H1 (cell line): ENCODE measurements around the gene ZNRF2. TPM values are rescaled to one million over a fixed set of nuclear protein-coding genes. Genes with fewer than 3 reads are reported as not detected.

Experiments used
- BCL11A ChIP-seq, 2 experiments: IDR thresholded peaks; one replicate each; pipeline ENCODE4 v1.6.1; 2011; ENCODE audit warnings: low read depth in 2 of 2, low read length in 2 of 2, mild to moderate bottlenecking in 2 of 2
- SIX5 ChIP-seq: IDR thresholded peaks from 2 replicates; pipeline ENCODE4 v1.6.1; 2011; ENCODE audit warnings: mild to moderate bottlenecking, low read depth, low read length
- SRF ChIP-seq: IDR thresholded peaks from 2 replicates; pipeline ENCODE4 v1.6.1; 2011; ENCODE audit warnings: mild to moderate bottlenecking, low read depth, low read length, moderate library complexity
- polyA plus RNA-seq, 7 experiments: library from polyadenylated mRNA; depleted of rRNA in 3 of 7; stranded (reverse) in 5 of 7; unstranded in 2 of 7; fragments of >200 nt in 5 of 7; fragments of 200-250 nt in 2 of 7; gene quantifications; 1 replicate in 5 of 7; 2 replicates in 1 of 7; 4 replicates in 1 of 7; pipeline versions ENCODE4 v1.2.1 to v1.2.3, GENCODE V29; 2011 to 2013; ENCODE audit warnings: missing spikeins in 2 of 7, mixed read lengths in 2 of 7
- total RNA-seq: library from RNA; stranded (reverse); fragmentation: NEBNext Ultra II Directional; extraction: Animal tissue kit (Norgen Biotek cat#: 25700); gene quantifications from 2 replicates; pipeline ENCODE4 v1.2.1, GENCODE V29; 2021
- TF ChIP-seq, protein P1 (sequence below): IDR thresholded peaks from 2 replicates; pipeline ENCODE4 v1.6.1; 2011; ENCODE audit warnings: low read depth, mild to moderate bottlenecking, low read length; ENCODE audit not compliant: insufficient read depth
- TF ChIP-seq, protein P2 (sequence below): IDR thresholded peaks from 2 replicates; pipeline ENCODE4 v1.6.1; 2012; ENCODE audit warnings: inconsistent platforms

The ZNRF2 gene
- total and polyA plus RNA-seq, 2 of the 8 experiments (the other 6 are each of a cell fraction or from before 2014, with no cell fraction given): 2.9 to 16.2 TPM

GRCh38 chr7:30279653-30279904, 4.8 kb upstream of the ZNRF2 start (continued):
- TF ChIP-seq, protein P1, sequence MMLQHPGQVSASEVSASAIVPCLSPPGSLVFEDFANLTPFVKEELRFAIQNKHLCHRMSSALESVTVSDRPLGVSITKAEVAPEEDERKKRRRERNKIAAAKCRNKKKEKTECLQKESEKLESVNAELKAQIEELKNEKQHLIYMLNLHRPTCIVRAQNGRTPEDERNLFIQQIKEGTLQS: no peak
- TF ChIP-seq BCL11A (IDR thresholded peaks at IDR 0.05; ENCODE audit: low read depth in 2 of 2, low read length in 2 of 2) (no peak), SIX5 (no peak), SRF (no peak)
- TF ChIP-seq, protein P2, sequence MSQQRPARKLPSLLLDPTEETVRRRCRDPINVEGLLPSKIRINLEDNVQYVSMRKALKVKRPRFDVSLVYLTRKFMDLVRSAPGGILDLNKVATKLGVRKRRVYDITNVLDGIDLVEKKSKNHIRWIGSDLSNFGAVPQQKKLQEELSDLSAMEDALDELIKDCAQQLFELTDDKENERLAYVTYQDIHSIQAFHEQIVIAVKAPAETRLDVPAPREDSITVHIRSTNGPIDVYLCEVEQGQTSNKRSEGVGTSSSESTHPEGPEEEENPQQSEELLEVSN: no peak
- TF ChIP-seq, all 59 proteins: peak for 0
